B cell (primary cell): ENCODE measurements around the gene ARRDC5. TPM values are rescaled to one million over a fixed set of nuclear protein-coding genes. Genes with fewer than 3 reads are reported as not detected.

Experiments
- ATAC-seq: fragments of 200-7000 bp; cut with Tn5 transposase; one replicate; pipeline ENCODE4 v1.10.0; 2021; ENCODE audit warnings: low read depth, mild to moderate bottlenecking, moderate number of reproducible peaks, moderate library complexity
- CTCF ChIA-PET: fragments of 350-600 bp; sonication (Branson Sonifier 250); formaldehyde crosslinking; loops from one replicate; lab custom pipeline; 2021; ENCODE audit warnings: antibody characterized with exemption, inconsistent platforms; lab: Charles Lee
- POLR2A ChIA-PET: fragments of 350-600 bp; sonication (Branson Sonifier 250); formaldehyde crosslinking; loops from one replicate; lab custom pipeline; 2021; ENCODE audit warnings: antibody characterized with exemption; lab: Charles Lee
- DNase-seq: peaks from one replicate; pipeline ENCODE4 v3.0.0; 2013
- H2AFZ ChIP-seq: 2 replicates; pipeline ENCODE4 v1.6.1; 2012; ENCODE audit warnings: mild to moderate bottlenecking, low read depth, low read length; ENCODE audit not compliant: insufficient read depth, poor library complexity, severe bottlenecking
- H3K27ac ChIP-seq, 2 donors: 1 replicate in 1 of 2; 2 replicates in 1 of 2; pipeline ENCODE4 v1.5.1; 2012 to 2013; ENCODE audit warnings: low read length in 2 of 2, mild to moderate bottlenecking in 2 of 2, moderate library complexity in 1 of 2
- H3K27me3 ChIP-seq, 4 experiments: fragments of 200-600 bp in 1 of 4; sonication (generic) in 1 of 4; replicated peaks in 1 of 4; 1 replicate in 2 of 4; 2 replicates in 2 of 4; pipeline versions ENCODE4 v1.6.1 to v1.7.0; 2013 to 2016; ENCODE audit warnings: low read length in 3 of 4, mild to moderate bottlenecking in 2 of 4, mixed read lengths in 1 of 4, moderate library complexity in 1 of 4; ENCODE audit not compliant: insufficient read depth in 4 of 4, control insufficient read depth in 3 of 4; ENCODE audit errors: control extremely low read depth in 1 of 4
- H3K36me3 ChIP-seq, 2 experiments: replicated peaks in 1 of 2; 1 replicate in 1 of 2; 2 replicates in 1 of 2; pipeline versions ENCODE4 v1.6.1 to v1.7.1; 2013; ENCODE audit warnings: low read length in 1 of 2; ENCODE audit not compliant: insufficient read depth in 2 of 2, control insufficient read depth in 1 of 2; ENCODE audit errors: control extremely low read depth in 1 of 2, extremely low read depth in 1 of 2
- H3K4me1 ChIP-seq, 2 donors: fragments of 200-600 bp in 1 of 2; sonication (generic) in 1 of 2; 1 replicate in 1 of 2; 2 replicates in 1 of 2; pipeline versions ENCODE4 v1.5.1 to v1.6.1; 2013 to 2017; ENCODE audit warnings: low read length in 2 of 2; ENCODE audit not compliant: control insufficient read depth in 2 of 2, insufficient read depth in 2 of 2
- H3K4me2 ChIP-seq: replicated peaks from 2 replicates; pipeline ENCODE3; 2012; ENCODE audit warnings: mild to moderate bottlenecking, low read depth, low read length; ENCODE audit not compliant: poor library complexity, severe bottlenecking
- H3K4me3 ChIP-seq, 5 experiments: fragments of 200-600 bp in 1 of 5; sonication (generic) in 1 of 5; 1 replicate in 3 of 5; 2 replicates in 2 of 5; pipeline versions ENCODE4 v1.5.1 to v1.7.0; 2011 to 2016; ENCODE audit warnings: low read length in 4 of 5, mild to moderate bottlenecking in 4 of 5, low read depth in 2 of 5, control low read depth in 1 of 5, moderate library complexity in 1 of 5; ENCODE audit not compliant: insufficient read depth in 1 of 5; ENCODE audit errors: control extremely low read depth in 1 of 5, extremely low read depth in 1 of 5
- H3K79me2 ChIP-seq: fragments of 200-600 bp; sonication (generic); one replicate; pipeline ENCODE4 v1.6.0; 2016; ENCODE audit warnings: low read length; ENCODE audit not compliant: control insufficient read depth, insufficient read depth
- H3K9ac ChIP-seq: fragments of 200-600 bp; sonication (generic); 2 replicates; pipeline ENCODE4 v1.6.1; 2017; ENCODE audit warnings: mild to moderate bottlenecking, low read length, moderate library complexity
- H3K9me3 ChIP-seq, 3 donors: one replicate each; pipeline versions ENCODE4 v1.6.1 to v1.7.1; 2013; ENCODE audit warnings: low read length in 2 of 3; ENCODE audit not compliant: control insufficient read depth in 2 of 3, insufficient read depth in 1 of 3; ENCODE audit errors: control extremely low read depth in 1 of 3
- H4K20me1 ChIP-seq: 2 replicates; pipeline ENCODE4 v1.6.0; 2012; ENCODE audit warnings: mild to moderate bottlenecking, low read length; ENCODE audit not compliant: insufficient read depth, control insufficient read depth, poor library complexity, severe bottlenecking
- H3K27ac Mint-ChIP-seq: one replicate; pipeline ENCODE4 v1.8.0; 2021; ENCODE audit warnings: mixed read lengths
- H3K27me3 Mint-ChIP-seq: one replicate; pipeline ENCODE4 v1.8.0; 2021; ENCODE audit warnings: mixed read lengths
- H3K4me1 Mint-ChIP-seq: one replicate; pipeline ENCODE4 v1.8.0; 2021; ENCODE audit warnings: mixed read lengths
- H3K4me3 Mint-ChIP-seq: one replicate; pipeline ENCODE4 v1.8.0; 2021; ENCODE audit warnings: mixed read lengths
- H3K9me3 Mint-ChIP-seq: one replicate; pipeline ENCODE4 v1.8.0; 2022; ENCODE audit warnings: mixed read lengths; ENCODE audit not compliant: insufficient read depth
- CTCF ChIP-seq: fragments of 200-600 bp; IDR thresholded peaks from one replicate; pipeline ENCODE4 v1.8.0; 2022; ENCODE audit warnings: antibody characterized with exemption, mild to moderate bottlenecking
- EZH2 ChIP-seq: IDR thresholded peaks from 2 replicates; pipeline ENCODE4 v1.6.1; 2012; ENCODE audit warnings: borderline replicate concordance, low read depth, mild to moderate bottlenecking, moderate library complexity, low read length; ENCODE audit not compliant: insufficient read depth, poor library complexity, severe bottlenecking
- WGBS: methylation state at CpG from one replicate; pipeline ENCODE4 v1.1.5; 2013; ENCODE audit warnings: missing lambda C conversion rate; ENCODE audit not compliant: insufficient coverage; 5-methylcytosine and 5-hydroxymethylcytosine counted together
- intact Hi-C: fragments of 100-400 bp; cut with micrococcal nuclease; formaldehyde crosslinking; loops from one replicate; pipeline ENCODE4 v1.10.0; 2022
- polyA plus RNA-seq: library from polyadenylated mRNA; depleted of rRNA; stranded (reverse); fragments of >200 nt; gene quantifications from 2 replicates; pipeline ENCODE4 v1.2.3, GENCODE V29; 2012
- total RNA-seq, 2 donors: library from RNA; stranded (reverse); fragments of 120-200 nt in 1 of 2; gene quantifications; 1 replicate in 1 of 2; 2 replicates in 1 of 2; pipeline versions ENCODE4 v1.2.3 to v1.2.4, GENCODE V29; 2013 to 2022

ARRDC5 gene
- total and polyA plus RNA-seq, 2 donors (not counting 1 experiment from before 2014, with no cell fraction given), result 10.2 to 13.2 TPM

DNA sequence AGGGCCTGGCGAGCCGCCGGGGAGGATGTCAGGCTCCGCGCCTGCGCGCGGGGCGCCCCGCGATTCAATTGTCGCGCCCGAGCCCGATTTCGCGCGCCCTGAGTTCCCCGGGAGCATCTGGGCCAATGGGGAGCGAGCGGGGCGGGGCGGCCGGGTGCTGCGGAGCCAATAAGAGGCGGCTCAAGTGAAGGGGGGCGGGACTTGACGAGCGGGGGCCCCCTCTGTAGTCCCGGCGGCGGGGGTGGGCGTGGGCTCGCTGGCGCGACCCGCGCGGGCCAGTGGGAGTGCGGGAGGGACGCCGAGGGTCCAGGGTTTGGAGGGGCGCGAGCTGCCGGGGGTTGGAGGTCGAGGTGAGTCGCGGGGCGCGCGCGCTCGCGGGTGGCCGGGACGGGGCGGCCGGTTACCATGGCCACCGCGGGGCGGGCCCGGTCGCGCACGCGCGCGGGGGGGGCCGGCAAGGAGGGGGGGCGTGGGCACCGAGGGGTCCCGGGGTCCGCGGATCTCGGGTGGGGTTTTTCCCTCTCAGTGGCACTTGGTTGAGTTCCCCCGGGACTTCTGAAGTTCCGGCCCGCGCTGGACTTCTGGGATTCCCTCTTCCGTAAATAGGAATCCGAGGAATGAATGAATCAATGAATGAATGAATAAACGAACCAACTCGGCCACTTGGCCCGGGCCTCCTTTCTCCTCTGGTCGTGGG is 7.3 kb upstream of the ARRDC5 start:
- Histone ChIP-seq H3K79me2 (peaks cover 93% of the 10 kb centered on the region), H3K4me3 (peak overlapping the region; percentile 40 to 73 (median 62)), H3K9me3 (no peaks in the 10 kb centered on the region), H3K4me1 (peaks cover 48 to 57% of the 10 kb centered on the region in 2 donors), H2AFZ (peak overlapping the region; percentile 72), H3K9ac (peak overlapping the region; percentile 70), H3K36me3 (peaks cover 2 to 8% of the 10 kb centered on the region in 2 experiments), H4K20me1 (peaks cover 85% of the 10 kb centered on the region), H3K27ac (no peak overlapping the region), H3K4me2 (peak overlapping the region; percentile 99), H3K27me3 (peaks cover 0 to 3% (median 0%) of the 10 kb centered on the region in 4 experiments)
- H3K4me3 Mint-ChIP-seq, result peak overlapping the region; percentile 93
- DNase-seq (peak; percentile 95), ATAC-seq (peak; percentile 97)
- H3K9me3 Mint-ChIP-seq, result no peaks in the 10 kb centered on the region
- H3K27me3 Mint-ChIP-seq, result no peaks in the 10 kb centered on the region
- POLR2A ChIA-PET, result interaction anchor here (0.6 kb wide), 1 partner anchor 20 kb away, joined by 11 read pairs; no protein-coding TSS in a partner anchor
- peaks cover 55% of the 10 kb centered on the region for H3K4me1 Mint-ChIP-seq
- peak overlapping the region; percentile 59 for H3K27ac Mint-ChIP-seq
- CTCF ChIA-PET, result interaction anchor here (1.5 to 15.4 kb wide), 4 partner anchors 39 to 120 kb away, joined by 5 to 219 read pairs (median 72); partner anchors contain the start of gene PLIN3
- under 1% methylated on average over 73 of the region's 85 CpGs for WGBS
- TF ChIP-seq CTCF, result no peak
- TF ChIP-seq EZH2, result no peak
- intact Hi-C loops, result loop anchor here (1.0 to 2.0 kb wide), 2 partner anchors 58 to 221 kb away; no protein-coding TSS in a partner anchor
